IPS-NIHi7 (cell line): Measurements from ENCODE around the gene EYS.

ENCODE experiments used
- DNase-seq: peaks from one replicate; pipeline ENCODE4 v3.0.0; 2012; ENCODE audit warnings: mixed read lengths; ENCODE audit errors: extremely low spot score

EYS gene

GRCh38 chr6:63675138-63675537, 2031.9 kb downstream of the EYS start:
- DNase-seq, result no peak

GRCh38 chr6:63674635-63675034, 2032.4 kb downstream of the EYS start:
- no peak for DNase-seq

GRCh38 chr6:63673692-63674091, 2033.3 kb downstream of the EYS start:
- no peak for DNase-seq

DNA sequence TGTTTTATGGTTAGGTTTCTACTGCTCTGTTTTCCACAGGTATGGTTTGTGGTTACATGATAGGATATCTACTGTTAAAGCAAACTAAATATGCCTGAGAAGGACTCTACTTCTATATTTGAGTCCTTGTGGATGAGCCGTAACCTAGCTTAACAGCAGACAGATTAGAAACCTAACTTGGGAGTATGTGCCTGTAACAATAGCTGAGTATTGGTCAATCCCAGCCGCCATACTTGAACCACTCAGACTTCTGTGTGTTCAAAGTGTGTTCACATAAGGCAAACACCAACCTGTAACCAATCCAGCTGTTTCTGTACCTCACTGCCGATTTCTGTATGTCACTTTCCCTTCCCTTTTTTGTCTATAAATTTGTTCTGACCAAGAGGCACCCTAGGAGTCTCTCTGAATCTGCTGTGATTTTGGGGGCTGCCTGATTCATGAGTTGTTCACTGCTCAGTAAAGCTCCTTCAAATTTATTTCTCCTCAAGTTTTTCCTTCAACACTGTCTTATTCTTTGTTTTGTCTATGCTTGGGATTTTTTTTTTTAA, 2034.4 kb downstream of the EYS start:
- DNase-seq, result no peak

- DNase-seq, result no peak
These were observed 2035.8 kb downstream of the EYS start for GRCh38 chr6:63671098-63671754.
